NCI-H128 (cell line): ENCODE data around the gene TAF6.

ENCODE experiments used
- DNase-seq: peaks from one replicate; lab custom pipeline; 2025; ENCODE audit not compliant: unreplicated experiment; lab: John Stamatoyannopoulos, UW

Gene TAF6

DNA sequence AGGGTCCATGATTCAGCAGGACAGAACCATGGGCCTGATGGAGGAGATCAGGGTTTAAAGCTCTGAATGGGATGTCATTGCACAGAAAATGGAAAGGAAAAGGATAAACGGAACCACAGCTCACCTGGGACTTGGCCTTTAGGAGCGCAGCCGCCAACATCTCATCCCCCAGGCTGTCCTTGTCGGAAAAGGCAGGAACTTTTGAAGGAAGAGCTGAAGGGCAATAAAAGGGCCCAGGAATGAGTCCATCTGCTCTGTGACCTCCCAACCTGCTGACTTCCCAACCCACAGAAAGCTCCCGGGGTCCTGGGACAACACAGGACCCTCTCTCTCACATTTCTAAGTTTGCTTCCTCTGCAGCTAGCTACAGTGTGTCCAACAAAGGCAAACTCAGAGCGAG is 43.7 kb downstream of the TAF6 start:
- no peak for DNase-seq

DNA sequence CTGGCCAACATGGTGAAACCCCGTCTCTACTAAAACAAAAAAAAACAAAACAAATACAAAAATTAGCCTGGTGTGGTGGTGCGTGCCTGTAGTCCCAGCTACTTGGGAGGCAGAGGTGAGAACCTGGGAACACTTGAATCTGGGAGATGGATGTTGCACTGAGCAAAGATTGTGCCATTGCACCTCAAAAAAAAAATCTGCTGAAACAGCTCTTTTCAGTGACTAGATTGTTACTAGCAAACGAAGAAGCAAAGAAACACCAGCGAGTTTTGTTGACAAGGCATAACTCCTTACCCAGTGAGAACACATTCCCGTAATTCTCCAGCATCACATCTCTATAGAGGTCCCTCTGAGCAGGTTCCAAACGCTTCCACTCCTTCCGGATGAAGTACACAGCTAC is 44.3 kb downstream of the TAF6 start:
- no peak for DNase-seq

GRCh38 chr7:100072462-100072861 is 46.7 kb downstream of the TAF6 start:
- no peak for DNase-seq

- no peak for DNase-seq
Observed at GRCh38 chr7:100071018-100071723, 48.0 kb downstream of the TAF6 start.

DNA sequence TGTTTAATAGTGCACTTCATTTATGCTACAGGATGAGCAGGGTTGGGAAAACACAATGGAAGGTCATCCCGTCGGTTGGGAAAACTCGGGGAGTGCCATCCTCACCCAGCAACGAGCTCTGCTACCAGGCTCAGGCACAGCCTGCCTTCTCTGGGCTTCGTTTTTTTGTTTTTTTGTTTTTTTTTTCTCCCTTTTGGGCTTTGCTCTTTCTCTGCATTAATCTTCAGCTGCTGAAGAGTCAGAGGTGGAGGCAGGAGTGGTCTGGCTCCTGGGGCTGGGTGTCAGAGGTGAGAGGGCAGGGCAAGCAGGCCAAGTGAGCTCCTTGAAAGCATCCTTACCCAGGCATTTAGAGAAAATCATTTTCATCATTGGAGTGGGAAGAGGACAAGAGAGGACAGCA is 49.2 kb downstream of the TAF6 start:
- no peak for DNase-seq

- DNase-seq = no peak
Observed at GRCh38 chr7:100066953-100067352, 52.2 kb downstream of the TAF6 start.

GRCh38 chr7:100065452-100066186 is 53.5 kb downstream of the TAF6 start:
- no peak for DNase-seq

GRCh38 chr7:100064162-100064561 is 55.0 kb downstream of the TAF6 start:
- DNase-seq = no peak

DNA sequence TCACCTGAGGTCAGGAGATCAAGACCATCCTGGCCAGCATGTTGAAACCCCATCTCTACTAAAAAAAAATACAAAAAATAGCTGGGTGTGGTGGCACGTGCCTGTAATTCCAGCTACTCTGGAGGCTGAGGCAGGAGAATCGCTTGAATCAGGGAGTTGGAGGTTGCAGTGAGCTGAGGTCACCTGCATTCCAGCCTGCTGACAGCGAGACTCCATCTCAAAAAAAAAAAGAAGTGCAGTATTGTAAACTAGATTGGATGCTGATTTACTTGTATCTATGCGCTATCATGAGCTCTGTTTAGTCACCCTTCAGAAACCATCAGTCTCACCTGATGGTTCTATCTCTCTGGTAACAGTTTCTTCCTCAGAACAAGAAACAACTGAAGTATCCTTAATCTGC is 55.8 kb downstream of the TAF6 start:
- no peak for DNase-seq

- no peak for DNase-seq
Observed at GRCh38 chr7:100061518-100062193, 57.5 kb downstream of the TAF6 start.

DNA sequence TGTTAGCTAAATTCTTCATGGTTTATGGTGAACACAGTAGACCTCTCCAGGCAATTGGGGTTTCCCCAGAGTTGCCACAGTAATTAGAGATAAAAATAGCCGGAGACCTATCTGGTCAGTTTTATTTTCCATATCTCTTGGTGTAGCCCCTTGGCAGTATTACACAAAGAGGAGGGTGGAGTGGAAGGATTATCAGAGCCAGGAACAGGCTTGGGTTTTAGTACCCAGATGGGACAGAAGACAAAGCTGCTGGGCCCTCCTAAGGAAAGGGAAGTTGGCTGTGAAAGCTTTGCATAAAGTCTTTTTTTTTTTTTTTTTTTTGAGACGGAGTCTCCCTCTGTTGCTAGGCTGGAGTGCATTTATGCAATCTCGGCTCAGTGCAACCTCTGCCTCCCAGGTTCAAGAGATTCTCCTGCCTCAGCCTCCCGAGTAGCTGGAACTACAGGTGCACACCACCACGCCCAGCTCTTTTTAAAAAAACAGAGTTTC is 59.9 kb downstream of the TAF6 start:
- no peak for DNase-seq
